HUDEP-2 (cell line): Measurements from ENCODE around the gene MRPL50.

Experiments
- DNase-seq, 76 experiments: peaks; one replicate each; lab custom pipeline; 2025; ENCODE audit not compliant: unreplicated experiment in 76 of 76; lab: John Stamatoyannopoulos, UW

MRPL50 gene

DNA sequence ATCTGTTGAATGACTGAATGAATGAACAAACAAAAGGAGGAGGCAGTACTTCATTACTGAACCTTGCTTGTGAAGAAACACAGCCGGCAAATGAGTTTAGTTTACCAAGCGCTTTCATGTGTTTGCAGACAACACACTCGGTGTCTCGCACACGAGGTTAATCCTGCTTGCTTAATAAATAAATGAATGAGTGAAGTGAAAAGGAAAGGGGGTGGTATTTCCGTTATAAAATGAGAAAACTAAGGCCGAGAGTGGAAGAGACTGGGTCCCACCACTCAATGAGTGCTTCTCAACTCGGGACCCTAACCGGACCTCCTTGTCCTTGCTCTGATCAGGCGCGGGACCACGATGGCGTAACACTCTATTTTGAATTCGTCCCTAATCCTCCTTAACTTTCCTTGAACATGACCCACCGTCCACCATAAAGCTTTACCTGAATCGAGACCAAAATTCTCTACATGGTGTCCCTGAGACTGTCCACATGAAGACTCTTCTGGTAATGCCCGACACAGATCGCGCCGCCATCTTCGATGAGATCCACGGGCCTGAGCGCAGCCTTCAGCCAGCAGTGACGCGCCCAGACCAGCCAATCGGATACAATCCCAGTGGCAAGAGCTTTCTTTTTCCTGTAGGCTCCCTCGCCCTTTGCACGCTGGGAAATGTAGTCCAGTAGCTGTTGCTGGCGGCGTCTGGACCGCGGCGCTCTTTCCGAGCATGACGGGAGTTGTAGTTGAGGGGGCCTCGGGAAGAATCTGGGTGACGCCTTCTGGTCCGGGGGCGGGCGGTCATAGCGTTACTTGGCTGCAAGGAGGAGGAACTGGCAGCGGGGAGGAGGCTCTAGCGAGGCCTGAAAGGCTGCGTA, at the start of gene MRPL50, which contains the start of gene ZNF189:
Gene MRPL50 (minus strand): TSS at position 551 of the 862 bp plus-strand sequence. CDS start 26 bp downstream, at position 525.
Gene ZNF189 (plus strand): TSS at position 784 of the 862 bp plus-strand sequence. CDS start 306 bp downstream, outside the sequence.
- peak in 75 of 76 experiments; percentile 52 to 99 (median 96) for DNase-seq

DNA sequence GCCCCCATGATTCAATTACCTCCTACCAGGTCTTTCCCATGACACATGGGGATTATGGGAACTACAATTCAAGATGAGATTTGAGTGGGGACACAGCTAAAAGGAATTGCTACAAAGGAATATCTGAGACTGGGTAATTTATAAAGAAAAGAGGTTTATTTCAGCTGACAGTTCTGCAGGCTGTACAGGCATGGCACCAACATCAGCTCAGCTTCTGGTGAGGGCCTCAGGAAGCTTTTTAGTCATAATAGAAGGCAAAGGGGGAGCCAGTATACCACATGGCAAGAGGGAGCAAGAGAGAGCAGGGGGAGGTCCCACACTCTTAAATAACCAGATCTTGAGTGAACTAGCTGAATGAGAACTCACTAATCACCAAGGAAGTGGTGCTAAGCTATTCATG, 48.3 kb upstream of the MRPL50 start:
- no peak for DNase-seq

DNA sequence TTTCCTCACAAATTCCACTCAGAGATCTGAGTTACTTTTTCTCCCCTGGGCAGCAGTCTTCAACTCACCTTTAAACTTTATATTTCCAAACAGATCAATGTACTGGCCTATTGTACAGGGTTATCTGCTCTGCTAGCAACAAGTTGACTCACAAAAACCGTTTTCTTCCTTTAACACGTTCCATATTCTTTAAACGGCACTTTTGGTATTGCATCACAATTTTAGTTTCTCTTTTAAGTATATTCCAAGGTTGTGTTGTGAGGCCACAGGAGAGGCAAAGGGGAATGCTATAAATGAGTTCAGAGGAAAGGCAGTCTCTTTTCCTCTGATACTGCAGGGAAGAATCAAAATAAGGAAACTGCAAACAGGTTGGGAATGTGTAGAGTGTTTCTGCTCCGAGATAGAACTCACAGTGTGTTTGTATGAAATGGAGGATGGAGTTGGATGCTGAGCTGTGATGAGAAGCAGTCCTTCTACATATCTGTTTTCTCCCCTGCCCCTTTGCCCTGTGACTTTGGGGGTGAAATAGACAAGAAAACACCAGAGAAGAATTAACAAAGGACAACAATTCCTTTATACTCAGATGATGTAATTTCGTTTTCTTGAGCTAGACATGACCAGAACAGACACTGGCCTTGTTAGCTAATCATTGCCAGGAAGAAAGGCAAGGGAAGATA, 47.1 kb upstream of the MRPL50 start:
- DNase-seq = no peak

DNA sequence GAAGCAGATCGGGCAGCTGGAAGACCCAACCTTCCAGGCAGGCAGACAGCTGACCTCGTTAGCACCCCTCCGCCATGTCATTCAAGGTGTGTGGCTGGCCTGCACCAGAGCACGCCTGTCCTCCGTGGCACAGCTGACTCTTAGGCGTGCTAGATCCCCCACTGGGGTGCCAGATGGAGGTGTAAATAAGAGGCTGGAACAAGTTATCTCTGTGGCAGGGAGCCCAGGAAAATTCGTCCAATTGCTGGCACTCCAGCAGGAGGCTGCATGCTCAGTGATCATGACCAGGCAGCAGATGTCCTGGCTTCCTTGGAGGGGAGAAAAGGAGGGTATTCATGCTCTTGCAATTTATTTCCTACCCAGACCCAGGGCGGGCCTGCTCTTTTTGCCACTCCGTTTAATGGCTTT, 45.0 kb upstream of the MRPL50 start:
- no peak for DNase-seq

DNA sequence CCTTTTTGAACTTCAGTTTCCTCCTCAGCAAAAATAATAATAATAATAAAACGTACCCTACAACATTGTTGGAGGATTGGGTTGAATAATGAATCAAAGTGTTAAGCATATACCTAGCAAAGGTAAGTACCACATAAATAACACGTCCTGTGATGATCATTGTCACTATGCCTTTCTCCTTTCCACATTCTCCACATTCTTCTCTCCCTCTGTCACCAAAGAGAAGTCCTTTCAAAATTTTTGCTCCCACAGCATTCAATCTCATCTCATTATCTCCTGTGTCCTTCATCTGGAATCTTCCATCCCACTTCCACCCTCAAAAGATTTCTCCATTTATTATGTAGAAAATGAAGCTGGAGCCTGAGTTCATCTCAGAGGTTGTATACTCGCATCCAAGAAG, 44.3 kb upstream of the MRPL50 start:
- DNase-seq = no peak

DNA sequence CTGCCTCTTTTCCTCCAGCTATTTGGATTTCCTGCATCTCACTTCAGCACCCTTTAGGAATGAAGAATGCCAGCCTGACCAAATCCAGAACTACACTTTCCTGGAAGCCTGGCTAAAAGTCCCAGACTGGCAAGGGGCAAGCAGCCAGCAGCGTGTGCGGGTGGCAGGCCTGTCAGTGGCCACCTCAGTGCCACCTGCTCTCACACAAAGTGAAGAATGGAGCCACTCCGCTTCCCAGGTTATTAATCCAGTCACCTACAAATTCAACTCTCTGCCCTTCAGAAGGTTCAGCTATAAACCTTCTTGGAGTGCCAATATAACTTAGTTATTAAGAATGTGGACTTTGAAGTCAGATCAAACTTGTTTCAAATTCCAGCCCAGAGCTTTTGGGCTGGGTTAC, 43.9 kb upstream of the MRPL50 start:
- DNase-seq = no peak

DNA sequence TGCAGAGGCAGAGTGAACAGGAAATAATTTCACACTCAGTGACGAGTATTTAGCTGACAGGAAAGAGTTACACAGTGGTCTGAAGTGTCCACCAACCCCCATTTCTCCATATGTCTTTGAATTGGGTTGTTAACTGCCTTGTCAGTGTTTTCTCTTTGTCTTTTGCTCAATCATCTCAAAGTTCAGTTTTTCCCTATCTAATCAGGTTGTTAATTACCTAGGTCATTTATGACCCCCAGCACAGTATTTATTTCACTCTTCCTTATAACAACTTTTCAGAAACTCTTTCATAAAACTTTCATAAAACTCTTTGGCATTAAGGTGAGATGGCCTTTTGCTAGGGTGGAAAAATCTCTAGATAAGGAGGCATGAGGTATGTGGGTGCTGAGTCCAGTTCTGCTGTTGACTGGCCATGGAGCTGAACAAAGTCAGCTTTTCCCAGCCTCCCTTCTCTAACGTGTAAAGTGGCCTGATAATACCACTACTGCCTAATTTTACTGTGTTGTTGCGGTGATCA, 42.4 kb upstream of the MRPL50 start:
- no peak for DNase-seq

DNA sequence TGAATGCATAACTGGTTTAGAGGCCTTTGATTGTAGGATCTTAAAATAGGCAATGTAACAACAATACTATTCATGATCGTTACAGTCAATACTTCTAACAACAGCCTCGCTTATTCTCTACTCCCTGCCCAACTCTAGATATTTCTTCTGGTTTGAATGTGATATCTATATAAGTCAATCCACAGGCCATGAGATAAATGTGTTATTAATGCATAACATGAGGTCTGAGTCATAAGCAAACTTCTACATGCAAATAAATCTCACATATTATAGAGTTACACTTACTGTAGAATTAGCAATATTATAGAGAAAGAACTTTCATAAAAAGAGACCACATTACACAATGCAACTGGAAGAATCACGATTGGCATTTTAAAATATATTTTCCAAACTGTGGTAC, 40.1 kb upstream of the MRPL50 start:
- DNase-seq = no peak

DNA sequence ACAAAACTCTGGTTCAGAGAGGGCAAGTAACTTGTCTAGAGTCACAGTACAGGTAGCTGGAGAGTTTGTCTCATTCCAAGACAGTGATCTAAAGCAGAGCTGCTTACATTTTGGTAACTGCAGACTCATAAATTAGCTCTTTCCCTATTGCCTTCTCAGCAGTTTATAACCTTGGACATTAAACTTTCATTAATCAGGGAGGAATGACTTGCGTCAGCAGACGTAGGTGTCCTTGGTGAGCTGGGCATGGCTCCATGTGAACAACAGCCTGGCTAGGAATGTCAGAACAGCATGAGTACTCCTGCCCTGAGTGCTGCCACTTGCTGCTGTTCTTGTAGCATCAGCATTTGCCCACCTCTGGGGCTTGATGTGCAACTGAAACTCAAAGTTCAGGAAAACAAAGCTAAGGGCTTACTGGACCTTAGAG, 39.4 kb upstream of the MRPL50 start:
- DNase-seq = no peak

DNA sequence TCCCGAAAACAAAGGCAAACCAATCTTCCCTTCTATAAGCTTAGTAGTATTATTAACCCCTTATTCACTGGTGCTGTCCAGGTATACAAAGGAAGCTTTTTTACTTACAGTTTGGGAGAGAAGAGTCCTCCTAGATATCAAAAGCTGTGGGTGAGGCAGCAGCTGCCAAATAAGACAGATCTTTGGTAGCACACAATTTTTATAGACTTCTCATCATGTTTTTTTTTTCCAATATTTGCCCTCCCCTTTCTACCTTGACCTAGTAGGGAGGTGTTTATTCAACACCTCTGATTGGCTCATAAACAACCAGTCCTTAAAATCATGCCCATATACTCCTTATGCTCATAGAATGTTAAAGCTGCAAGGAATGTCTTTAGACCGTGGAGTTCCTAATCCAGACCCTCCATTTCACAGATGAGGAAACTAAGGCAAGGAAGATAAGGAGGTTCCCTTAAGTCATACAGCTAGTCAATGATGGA, 37.2 kb upstream of the MRPL50 start, which contains the start of gene ALDOB:
Gene ALDOB (minus strand): TSS at position 174 of the 479 bp plus-strand sequence. CDS start 4,887 bp downstream, outside the sequence.
- DNase-seq = no peak

DNA sequence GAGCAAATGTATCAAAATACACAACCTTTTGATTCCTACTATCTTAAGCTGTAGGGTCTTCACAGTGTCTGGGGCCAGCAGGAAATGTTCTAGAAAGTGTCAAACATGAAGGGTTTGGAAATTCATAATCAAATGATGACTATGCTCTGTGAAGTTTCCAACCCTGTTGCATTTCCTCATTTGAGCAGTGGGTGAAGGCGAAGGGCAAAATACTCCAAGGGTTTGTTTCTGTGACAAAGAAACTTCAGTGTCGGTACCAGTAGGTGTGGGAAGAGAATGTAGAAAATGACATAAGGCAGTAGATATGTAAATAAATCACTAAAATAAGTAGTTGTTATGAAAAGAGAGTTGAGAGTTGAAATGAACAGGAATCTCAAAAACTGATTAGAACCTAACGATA, 36.6 kb upstream of the MRPL50 start:
- no peak for DNase-seq

DNA sequence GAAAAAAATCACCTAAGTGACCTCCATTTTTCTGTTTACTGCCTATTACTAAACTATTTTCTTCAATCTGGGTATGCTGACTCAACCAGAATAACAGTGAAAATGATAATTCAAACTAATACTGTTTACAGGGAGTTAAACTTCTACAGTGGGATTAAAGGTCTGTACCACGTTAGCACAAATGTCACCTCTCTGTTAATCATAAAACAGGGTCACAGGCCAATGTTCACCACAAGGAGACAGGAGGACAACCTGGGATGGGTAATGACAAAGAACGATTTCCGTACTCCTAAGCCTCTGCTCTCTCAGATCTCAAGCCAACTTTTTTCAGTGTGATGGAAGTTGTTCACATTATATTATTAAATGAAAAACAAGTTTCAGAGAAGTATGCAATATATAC, 34.8 kb upstream of the MRPL50 start:
- no peak for DNase-seq

DNA sequence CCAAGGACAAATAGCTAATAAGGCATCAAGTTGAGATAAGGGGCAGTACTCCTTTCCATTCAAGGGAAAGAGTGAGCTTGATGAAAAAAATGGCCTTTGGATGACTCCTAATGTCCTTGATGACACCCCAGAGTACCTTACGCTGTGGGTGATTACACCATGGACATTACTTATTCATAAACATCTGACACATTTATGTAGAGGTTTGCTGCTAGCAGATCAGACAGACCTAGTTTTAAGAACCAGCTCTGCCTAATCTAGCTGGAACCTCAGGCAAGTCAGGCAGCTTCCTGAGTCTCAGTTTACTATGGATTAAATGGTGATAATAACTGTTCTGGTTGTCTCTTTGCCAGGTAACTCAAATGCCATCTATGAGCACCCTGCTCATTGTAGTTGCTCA, 34.3 kb upstream of the MRPL50 start:
- DNase-seq = no peak

DNA sequence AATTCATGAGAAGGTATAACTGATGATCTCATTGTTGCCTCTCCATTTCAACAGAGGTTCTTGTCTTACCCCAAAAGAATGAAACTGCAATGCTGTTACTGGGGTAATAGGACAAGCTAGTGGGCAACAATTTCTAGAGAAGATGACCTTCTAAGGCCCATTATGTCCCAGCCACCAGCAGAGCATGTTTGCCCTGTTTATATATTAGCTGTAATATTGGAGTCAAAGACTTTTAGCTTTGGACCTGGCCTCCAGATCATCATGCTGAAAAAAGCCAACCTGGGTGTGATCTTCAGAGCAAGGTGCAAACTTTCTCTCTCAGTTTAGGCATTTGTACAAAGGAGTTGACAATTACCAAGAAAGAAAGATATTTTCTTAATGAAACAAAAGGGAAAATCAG, 33.8 kb upstream of the MRPL50 start:
- no peak for DNase-seq

DNA sequence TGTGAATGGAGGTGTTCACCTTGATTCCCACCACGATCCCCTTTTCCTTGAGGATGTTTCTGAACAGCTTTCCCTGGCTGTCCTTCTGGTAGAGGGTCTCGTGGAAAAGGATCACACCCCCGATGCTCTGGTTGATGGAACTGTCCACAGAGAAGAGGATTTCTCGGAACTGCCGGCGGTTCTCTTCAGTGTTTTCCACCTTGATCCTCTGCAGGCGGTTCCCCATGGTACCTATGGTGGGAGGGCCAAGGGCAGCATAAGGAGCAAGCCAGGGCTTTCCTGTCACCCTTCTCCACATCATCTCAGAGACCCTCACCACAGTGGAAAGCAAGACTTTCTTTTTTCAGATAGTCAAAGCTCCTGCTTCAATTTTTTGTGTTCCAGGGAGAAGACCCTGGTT, 31.3 kb upstream of the MRPL50 start:
- DNase-seq = no peak

DNA sequence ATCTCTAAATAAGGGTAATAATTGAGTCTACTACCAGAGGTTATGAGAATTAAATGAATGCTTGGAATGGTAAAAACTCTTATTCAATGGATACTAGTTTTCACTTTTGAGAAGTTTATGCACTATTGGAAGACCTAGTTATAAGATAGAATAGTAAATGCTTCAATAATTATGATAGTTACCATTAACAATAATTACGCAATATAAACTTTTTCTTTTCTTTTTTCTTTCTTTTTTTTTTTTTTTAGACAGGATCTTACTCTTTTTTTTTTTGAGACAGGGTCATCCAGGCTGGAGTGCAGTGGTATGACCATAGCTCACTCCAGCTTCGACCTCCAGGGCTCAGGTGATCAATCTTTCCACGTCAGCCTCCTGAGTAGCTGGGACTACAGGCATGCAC, 30.5 kb upstream of the MRPL50 start:
- DNase-seq = no peak

DNA sequence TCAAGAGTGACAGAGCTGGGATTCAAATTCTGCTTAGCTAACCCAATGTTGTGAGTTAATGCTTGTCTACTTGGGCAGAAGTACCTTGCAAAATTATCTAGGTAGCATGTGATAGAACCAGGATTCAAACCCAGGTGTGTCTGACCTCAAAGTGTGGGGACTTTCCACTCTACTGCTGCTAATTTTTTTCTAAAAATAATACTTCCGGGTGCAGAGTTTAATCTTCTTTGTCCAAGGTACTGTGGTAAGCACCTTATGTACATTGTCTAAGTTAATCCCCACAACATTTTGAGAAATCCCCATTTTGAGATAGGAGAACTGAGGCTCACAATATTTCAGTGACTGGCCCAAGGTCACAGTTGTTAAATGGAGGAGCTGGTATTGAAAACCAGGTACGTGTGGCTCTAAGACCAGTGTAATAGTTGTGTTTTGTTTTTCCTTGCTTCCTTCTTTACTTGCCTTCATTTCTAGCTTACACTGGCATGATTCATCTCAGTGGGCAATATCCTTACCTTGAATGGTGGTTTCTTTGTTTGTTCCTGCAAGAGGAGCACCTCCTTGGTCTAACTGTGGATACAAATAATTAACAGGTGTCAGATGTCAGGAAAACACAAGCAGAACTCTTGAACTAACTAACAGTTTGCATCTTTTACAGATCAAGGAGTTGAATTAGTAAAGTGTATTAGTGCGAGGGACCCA, 29.7 kb upstream of the MRPL50 start:
- no peak for DNase-seq

DNA sequence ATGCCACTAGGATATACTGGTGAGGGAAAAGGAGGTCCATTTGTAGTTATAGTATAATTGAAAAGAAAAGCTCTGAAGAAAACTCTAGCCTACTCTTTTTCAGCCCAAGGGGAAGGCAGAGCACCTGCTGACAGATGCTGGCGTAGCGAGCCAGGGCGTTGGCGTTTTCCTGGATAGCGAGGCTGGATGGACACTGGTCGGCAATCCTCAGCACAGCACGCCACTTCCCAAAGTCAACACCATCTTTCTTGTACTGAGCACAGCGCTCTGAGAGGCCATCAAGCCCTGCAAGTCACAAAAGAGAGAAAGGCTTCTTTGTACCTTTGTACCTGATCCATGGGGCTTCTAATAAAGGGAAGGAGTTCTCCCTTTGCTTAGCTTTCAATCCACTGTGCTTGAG, 28.9 kb upstream of the MRPL50 start:
- DNase-seq = no peak

DNA sequence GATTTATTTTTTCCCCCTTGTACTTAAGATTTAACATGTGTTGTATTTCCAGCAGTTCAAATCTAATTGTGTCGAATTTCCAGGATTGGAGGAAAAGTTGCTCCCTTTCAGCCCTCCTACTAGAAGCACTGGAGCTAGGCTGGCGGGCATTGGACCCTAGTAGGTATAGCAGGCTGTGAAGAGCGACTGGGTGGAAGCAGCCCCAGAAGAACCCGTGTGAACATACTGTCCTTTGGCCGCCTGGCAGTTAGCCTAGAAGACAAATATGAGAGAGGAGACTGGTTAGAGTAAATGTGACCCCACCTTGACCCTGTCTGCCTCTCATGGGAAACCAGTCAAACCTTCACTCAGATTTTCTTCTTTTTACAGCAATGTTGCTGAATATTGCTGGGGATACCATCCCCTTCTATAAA, 23.2 kb upstream of the MRPL50 start:
- DNase-seq = no peak

DNA sequence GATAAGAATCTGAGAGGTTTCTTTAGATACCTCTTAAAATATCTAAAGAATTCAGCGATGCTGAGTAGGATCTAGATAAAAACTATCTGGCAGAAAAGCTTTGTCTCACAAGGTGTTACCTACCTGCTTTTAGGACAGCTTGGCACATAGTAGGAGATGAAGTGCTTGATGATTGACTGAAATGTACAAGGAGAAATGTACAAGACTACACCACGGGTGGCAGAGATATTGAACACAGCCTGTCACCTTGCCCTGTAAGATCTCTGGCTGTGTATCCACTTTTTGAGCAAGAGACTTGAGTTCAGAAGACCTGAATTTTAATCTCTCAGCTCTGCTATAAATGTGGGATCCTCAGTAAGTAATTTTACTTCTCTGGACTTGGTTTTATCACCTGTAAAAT, 21.4 kb upstream of the MRPL50 start:
- no peak for DNase-seq
